Fibroblast of the aortic adventitia (primary cell): Measurements from ENCODE around the gene TAMALIN. TPM values are rescaled to one million over a fixed set of nuclear protein-coding genes. Genes with fewer than 3 reads are reported as not detected.

Source experiments
- DNase-seq: peaks from one replicate; pipeline ENCODE4 v3.0.0-alpha.2; 2010; ENCODE audit warnings: low read depth
- H3K4me3 ChIP-seq: 2 replicates; pipeline ENCODE4 v1.5.1; 2011; ENCODE audit warnings: low read depth, mild to moderate bottlenecking, control low read depth, low read length, moderate library complexity
- total RNA-seq: library from RNA; depleted of rRNA; stranded (reverse); fragments of >200 nt; gene quantifications from 2 replicates; pipeline ENCODE4 v1.2.3, GENCODE V29; 2012; ENCODE audit warnings: low replicate concordance
- TF ChIP-seq, protein P1 (sequence below): IDR thresholded peaks from 2 replicates; pipeline ENCODE4 v1.5.1; 2011; ENCODE audit warnings: mild to moderate bottlenecking, low read length, control low read depth, inconsistent platforms; ENCODE audit not compliant: insufficient read depth

The TAMALIN gene
- total RNA-seq, 1 donor = 7.3 TPM

DNA sequence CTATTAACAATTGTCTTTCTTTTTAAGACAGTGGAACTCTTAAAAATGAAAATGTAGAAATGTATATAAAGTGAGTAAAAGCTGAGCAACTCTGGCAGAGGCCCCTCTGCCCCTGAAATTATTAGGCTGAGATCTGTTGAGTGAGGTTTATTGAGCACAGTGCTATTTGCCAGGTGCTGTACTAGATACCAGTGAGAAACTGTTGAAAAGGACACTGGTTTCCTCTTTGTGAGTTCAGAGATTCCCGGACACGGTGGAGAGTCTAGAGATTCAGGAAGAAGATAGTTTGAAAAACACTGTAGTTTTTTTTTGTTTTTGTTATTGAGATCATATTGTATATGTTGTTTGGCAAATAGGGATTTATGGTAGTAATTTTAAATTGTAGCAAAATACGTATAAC lies 44.0 kb upstream of the TAMALIN start:
- TF ChIP-seq, protein P1, sequence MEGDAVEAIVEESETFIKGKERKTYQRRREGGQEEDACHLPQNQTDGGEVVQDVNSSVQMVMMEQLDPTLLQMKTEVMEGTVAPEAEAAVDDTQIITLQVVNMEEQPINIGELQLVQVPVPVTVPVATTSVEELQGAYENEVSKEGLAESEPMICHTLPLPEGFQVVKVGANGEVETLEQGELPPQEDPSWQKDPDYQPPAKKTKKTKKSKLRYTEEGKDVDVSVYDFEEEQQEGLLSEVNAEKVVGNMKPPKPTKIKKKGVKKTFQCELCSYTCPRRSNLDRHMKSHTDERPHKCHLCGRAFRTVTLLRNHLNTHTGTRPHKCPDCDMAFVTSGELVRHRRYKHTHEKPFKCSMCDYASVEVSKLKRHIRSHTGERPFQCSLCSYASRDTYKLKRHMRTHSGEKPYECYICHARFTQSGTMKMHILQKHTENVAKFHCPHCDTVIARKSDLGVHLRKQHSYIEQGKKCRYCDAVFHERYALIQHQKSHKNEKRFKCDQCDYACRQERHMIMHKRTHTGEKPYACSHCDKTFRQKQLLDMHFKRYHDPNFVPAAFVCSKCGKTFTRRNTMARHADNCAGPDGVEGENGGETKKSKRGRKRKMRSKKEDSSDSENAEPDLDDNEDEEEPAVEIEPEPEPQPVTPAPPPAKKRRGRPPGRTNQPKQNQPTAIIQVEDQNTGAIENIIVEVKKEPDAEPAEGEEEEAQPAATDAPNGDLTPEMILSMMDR = no peak
- DNase-seq = no peak
- H3K4me3 ChIP-seq = no peak overlapping the region

DNA sequence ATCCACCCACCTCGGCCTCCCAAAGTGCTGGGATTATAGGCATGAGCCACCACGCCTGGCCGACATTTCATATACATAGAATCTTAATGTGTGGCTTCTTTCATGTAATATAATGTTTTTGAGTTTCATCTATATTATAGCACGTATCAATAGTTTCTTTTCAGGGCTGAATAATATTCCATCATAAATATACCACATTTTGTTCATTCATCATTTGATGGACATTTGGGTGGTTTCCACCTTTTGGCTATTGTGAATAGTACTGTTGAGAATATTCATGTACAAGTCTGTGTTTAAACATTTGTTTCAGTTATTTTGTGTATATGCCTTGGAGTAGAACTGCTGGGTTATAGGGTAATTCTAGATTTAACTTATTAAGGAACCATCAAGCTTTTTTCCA lies 43.3 kb upstream of the TAMALIN start:
- no peak overlapping the region for H3K4me3 ChIP-seq
- TF ChIP-seq, protein P1 = no peak
- DNase-seq = no peak

DNA sequence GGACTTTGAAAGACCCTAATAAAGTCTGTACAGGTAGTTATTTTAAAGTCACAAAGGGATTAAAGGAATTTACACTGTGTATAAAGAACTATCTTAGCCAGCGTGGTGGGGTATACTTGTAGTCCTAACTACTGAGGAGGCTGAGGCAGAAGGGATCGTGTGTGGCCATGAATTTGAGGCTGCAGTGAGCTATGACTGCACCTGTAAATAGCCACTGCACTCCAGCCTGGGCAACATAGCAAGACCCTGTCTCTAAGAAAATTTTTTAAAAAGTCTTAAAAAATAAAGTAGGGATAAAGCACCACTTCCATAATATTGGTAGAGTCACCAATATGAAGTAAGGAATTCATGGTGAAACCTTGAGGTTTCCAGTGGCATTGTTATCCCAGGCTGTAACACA lies 37.1 kb upstream of the TAMALIN start:
- DNase-seq = no peak
- H3K4me3 ChIP-seq = no peak overlapping the region
- TF ChIP-seq, protein P1 = no peak

DNA sequence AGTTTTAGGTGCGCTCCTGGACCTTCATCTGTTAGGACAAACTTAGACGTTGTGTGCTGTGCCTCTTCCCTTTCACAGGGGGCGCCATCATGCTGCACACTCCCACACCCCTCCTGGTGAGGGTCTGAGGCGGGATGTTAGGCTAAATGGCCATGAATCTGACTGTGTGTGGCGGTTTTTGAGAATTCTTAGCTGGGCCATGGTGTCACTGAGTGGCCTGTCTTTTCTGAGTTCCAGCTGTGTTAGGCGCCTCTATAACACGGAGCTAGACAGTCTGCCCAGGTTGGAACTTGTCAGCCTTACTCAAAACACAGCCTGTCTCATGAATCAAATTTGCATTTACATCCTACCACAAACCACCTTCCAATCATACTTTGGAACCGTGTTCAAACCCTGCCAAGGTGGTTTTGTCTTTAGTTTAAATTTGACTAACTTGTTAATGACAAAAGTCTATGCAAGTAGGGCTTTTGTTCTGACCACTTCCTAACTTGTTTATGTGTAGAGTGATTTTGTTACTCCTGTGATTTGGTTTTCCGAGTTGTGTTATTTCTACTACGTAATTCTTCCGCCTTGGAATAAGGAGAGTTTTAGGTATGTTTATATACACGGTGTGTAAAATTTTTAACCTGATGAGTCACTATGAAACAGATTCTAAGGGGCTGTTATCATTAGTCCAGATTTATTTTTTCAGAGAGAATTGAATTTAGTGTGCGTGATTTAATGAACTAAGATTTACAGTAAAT lies 35.7 kb upstream of the TAMALIN start:
- no peak overlapping the region for H3K4me3 ChIP-seq
- DNase-seq = peak; percentile 51
- TF ChIP-seq, protein P1 = peak; percentile 39

DNA sequence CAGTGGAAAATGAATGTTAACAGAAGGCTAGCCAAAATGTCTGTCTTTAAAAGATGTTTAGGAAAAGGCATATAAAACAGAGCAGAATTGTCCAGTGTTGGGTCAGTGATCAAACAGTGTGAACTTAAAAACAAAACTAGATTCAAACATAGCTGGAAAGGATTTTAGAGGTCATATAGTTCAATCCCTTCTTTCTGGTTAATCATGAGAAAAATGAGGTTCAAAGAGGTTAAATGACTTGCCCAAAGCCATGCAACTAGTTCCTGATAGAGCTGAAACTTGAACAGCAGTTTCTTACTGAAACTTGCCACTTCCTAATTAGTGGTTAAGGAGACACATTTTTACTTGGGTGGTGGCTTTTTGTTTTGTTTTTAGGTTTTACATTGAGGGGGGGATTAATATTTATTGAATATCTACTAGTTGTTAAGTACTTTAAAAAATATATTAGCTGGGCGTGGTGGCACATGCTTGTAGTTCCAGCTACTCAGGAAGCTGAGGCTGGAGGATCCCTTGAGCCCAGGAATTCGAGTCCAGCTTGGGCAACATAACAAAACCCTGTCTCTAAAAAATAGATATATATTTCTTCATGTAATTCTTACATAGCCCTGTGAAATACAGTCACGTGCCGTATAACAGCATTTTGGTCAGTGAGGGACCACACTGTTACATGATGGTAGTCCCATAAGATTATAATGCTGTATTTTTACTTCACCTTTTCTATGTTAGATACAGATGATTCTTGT lies 34.9 kb upstream of the TAMALIN start:
- H3K4me3 ChIP-seq = no peak overlapping the region
- peak; percentile 67 for DNase-seq
- TF ChIP-seq, protein P1 = no peak

DNA sequence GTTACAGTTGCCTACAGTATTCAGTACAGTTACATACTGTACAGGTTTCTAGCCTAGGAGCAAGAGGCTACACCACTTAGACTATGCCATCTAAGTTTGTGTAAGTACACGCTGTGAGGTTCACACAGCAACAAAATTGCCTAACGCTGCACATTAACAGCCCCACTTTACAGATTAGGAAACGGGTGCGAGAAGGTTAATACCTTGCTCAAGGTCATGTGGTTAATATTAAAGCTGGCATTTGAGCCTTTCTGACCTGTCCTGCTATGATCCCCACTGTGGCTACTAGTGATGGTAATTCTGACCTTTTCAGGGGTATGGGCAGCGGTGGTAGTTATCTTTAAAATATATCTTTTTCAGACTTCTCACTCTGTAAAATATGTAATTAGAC lies 34.3 kb upstream of the TAMALIN start:
- H3K4me3 ChIP-seq = no peak overlapping the region
- DNase-seq = no peak

More for the DNA sequence above, 34.3 kb upstream of the TAMALIN start:
- TF ChIP-seq, protein P1 = no peak
